ENCODE results near the gene C5AR1.
"Not testable (repeated sequence)": the region's sequence is repeated elsewhere in the genome, so short reads cannot be mapped to it uniquely, and the experiment has no call there.

C5AR1 gene

GRCh38 chr19:47296036-47296435, 13.6 kb upstream of the C5AR1 start:
- peak; percentile 72 for DNase-seq

DNA sequence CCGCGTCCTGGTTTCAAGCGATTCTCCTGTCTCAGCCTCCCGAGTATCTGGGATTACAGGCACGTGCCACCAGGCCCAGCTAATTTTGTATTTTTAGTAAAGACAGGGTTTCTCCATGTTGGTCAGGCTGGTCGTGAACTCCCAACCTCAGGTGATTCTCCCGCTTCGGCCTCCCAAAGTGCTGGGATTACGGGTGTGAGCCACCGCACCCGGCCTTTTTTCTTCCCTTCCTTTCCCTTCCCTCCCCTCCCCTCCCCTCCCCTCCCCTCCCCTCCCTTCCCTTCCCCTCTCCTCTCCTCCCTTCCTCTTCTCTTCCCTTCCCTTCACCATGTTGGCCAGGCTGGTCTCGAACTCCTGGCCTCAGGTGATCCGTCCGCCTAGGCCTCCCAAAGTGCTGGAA, 8.8 kb upstream of the C5AR1 start:
- not testable (repeated sequence) for DNase-seq

GRCh38 chr19:47302249-47302648, 7.4 kb upstream of the C5AR1 start:
- DNase-seq, result no peak

GRCh38 chr19:47303966-47304365, 5.7 kb upstream of the C5AR1 start:
- DNase-seq, result no peak

DNA sequence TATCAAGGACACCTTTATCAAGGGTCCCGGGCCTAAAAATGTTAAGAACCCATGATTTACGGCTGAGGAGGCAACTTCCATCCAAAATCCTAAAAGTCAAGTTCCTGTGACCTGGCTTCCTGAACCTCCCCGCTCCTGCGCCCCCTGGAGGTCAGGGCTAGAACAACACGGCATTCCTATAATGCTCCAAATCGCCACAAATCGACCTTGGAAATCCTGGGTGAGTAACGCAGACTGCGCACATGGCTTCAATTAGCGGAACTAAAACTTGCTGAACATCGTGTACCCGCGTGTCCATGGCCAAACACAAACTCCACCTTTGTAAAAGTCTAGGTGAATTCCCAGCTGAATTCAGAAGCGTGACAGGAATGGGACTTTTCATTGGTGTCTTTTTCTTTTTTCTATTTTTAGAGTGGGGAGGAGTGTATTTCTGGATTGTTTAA, 4.3 kb upstream of the C5AR1 start:
- peak; percentile 91 for DNase-seq

- DNase-seq, result no peak
Measured at GRCh38 chr19:47306303-47306702, 3.4 kb upstream of the C5AR1 start.

GRCh38 chr19:47309038-47309437, 623 bp upstream of the C5AR1 start:
- DNase-seq, result peak; percentile 30

DNA sequence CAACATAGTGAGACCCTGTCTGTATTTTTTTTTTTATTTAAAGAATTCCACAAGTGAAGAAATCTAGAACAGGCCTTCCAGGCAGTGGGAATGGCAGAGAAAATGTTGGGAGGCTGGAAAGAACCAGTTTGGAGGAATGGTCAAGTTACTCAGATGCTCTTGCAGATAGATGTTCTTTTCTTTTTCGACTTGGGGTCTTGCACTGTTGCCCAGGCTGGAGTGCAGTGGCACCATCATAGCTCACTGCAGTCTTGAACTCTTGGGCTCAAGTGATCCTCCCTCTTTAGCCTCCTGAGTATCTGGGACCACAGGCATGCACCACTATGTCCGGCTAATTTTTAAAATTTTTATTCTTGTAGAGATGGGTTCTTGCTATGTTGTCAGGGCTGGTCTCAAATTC, 662 bp downstream of the C5AR1 start:
- no peak for DNase-seq

- DNase-seq, result peak; percentile 43
Measured at GRCh38 chr19:47310819-47311218, 1.2 kb downstream of the C5AR1 start.

DNA sequence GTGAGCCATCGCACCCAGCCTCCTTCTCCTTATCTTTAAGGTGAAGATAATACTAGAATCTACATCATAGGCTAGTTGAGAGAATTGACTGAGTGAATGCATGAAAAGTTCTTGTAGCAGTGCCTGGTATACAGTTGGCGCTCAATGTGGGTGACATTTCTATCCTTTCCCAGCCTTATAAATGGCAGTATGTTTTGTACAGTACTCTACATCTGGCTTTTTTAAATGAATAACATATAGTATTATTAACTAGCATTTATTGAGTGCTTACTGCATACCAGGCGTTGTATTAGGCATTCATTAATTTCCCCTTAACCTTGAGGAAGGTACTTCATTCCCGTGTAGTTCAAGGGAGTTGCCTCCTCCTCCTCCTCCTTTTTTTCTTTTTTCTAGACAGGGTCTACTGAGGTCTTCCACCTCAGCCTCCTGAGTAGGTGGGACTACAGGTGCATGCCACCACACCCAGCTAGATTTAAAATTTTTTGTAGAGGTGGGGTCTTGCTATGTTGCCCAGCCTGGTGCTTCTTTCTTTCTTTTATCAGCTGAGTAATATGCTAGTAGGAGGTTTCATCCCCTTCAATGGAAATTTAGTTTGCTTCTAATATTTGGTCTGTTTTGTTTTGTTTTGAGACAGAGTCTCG, 2.8 kb downstream of the C5AR1 start:
- no peak for DNase-seq

GRCh38 chr19:47313754-47314295, 4.2 kb downstream of the C5AR1 start:
- DNase-seq, result no peak

DNA sequence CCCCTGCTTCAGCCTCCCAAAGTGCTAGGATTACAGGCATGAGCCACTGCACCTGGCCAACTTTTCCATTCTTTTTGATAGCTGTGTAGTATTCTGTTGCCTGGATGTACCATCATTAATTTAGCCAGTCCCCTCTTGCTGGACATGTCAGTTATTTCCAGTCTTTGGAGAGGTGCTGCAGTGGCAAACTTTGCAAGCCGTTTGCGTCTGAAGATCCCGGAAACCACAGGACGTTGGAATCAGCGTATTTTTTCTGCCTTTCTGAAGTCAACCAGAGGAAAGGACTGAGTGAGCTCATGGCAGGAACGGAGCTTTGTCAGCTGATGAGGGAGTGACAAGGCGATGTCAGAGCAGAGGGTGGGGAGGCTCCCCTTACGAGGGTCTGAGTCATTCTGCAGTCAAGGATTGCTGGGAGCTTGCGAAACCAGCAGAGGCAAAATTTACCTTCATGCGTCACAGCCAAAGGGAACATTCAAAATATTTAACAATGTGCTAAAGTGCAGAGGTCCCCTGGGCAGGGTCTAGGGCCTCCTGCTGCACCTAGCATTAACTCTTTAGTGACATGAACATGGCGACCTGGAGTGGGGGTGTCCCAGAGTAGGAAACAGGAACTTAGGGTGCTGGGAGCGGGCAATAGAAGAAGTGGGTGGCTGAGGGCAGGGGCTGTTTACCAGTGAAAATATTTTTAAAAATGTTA, 5.6 kb downstream of the C5AR1 start:
- peak; percentile 87 for DNase-seq

- DNase-seq, result no peak
Measured at GRCh38 chr19:47316513-47316912, 6.9 kb downstream of the C5AR1 start.

- no peak for DNase-seq
Measured at GRCh38 chr19:47319923-47320871, 10.5 kb downstream of the C5AR1 start.

DNA sequence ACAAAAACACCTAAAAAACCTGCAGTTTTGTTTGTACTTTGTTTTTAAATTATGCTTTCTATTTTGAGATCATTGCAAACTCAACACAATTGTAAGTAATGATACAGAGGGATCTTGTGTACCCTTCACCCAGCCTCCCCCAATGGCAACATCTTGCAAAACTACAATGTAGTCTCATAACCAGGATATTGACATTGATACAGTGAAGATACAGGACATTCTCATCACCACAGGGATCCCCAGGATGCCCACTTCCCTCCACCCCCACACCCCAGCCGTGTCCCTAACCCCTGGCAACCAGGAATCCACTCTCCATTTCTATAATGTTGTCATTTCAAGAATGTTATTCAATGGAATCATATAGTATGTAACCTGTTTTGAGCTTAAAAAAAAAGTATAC, 12.0 kb downstream of the C5AR1 start:
- DNase-seq, result no peak

GRCh38 chr19:47322058-47322457, 12.4 kb downstream of the C5AR1 start:
- DNase-seq, result no peak

DNA sequence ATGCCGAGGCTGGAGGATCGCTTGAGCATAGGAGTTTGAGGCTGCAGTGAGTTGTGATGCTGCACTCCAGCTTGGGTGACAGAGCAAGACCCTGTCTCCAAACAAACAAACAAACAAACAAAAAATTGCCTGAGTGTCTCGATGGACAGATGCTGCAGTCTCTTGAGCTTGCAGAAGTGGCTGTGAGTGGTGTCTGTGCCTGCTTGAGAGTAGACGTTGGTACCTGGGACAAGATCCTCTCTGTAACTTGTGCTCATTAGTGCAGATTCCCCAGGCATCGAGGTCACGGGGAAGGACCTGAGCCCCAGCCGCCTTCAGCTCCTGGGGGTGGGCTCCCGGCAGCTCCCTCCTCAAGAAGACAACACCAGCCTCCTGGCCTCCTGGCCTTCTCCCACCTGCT, 13.7 kb downstream of the C5AR1 start:
- DNase-seq, result no peak

GRCh38 chr19:47323872-47324271, 14.2 kb downstream of the C5AR1 start:
- DNase-seq, result no peak

DNA sequence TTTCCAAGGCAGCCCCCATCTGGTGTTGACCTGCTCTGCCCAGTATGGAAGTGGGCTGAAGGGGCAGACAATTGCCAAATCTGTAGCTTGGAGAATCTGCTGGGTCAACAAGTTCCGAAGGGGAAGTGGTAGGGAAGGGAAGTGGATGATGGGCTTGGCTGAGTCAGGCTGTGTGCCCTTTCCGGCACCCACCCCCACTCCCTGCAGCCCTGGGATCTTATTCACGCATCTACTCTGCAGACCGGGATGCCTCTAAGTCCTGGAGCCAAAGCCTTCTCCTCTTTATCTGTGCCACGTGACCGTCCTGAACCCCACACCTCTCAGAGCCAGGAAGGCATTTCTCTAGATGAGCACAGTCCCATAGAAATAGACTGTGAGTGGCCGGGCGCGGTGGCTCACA, 14.8 kb downstream of the C5AR1 start:
- no peak for DNase-seq

DNA sequence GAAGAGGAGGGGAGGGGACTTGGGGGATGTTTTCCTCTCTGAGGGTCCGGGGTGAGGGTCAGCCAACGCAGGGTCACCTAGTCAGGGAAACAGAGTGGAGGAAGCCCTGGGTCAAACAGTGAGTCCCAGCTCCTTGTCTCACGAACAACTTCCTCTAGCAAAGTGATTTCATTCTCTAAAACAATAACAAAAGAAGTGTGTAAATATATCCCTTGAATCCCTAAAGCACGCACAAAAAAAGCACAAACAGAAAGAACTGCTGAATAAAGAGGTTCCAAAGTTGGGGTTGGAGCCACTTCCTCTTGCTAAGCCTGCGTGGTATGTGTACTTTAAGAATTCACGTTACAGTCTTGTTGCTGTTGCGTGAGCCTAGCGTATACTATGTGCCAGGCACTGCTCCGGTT, 20.8 kb downstream of the C5AR1 start:
- DNase-seq, result no peak

DNA sequence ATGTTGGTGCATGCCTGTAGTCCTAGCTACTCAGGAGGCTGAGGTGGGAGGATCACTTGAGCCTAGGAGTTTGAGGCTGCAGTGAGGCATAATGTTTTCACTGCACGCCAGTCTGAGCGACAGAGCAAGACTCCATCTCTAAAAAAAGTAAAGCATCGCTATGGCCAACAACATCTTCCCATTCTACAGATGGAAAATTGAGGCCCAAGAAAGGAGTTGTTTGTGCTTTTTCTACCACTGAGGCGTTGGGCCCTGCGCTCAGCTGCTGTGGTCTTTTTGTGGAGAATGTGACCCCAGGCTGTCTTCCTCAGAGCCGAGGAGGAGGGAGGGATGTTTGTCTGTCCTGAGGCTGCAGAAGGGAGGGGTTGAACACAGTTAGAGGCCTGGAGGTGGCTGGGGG, 21.8 kb downstream of the C5AR1 start:
- DNase-seq, result no peak

- no peak for DNase-seq
Measured at GRCh38 chr19:47331931-47332547, 22.4 kb downstream of the C5AR1 start, which contains the start of gene C5AR2. Gene C5AR2 (plus strand): TSS chr19:47332175. CDS start chr19:47340800, 8,625 bp downstream.
